Karpas-422 (cell line): ENCODE measurements around the gene SLC25A11. TPM values are rescaled to one million over a fixed set of nuclear protein-coding genes. Genes with fewer than 3 reads are reported as not detected.

Source experiments
- DNase-seq: peaks from one replicate; pipeline ENCODE4 v3.0.0-alpha.2; 2015
- H2AFZ ChIP-seq: fragments of 200-600 bp; sonication (generic); 2 replicates; pipeline ENCODE4 v1.6.1; 2014; ENCODE audit warnings: antibody characterized with exemption, low read length, mixed read lengths
- H3K27ac ChIP-seq: fragments of 200-600 bp; sonication (generic); 2 replicates; pipeline ENCODE4 v1.5.1; 2014; ENCODE audit warnings: mild to moderate bottlenecking, low read length, moderate library complexity
- H3K27me3 ChIP-seq: fragments of 200-600 bp; sonication (generic); 2 replicates; pipeline ENCODE4 v1.6.1; 2014; ENCODE audit warnings: low read length, mixed read lengths
- H3K36me3 ChIP-seq: fragments of 200-600 bp; sonication (generic); 2 replicates; pipeline ENCODE4 v1.6.1; 2014; ENCODE audit warnings: low read length, mixed read lengths; ENCODE audit not compliant: insufficient read depth
- H3K4me1 ChIP-seq: fragments of 200-600 bp; sonication (generic); 2 replicates; pipeline ENCODE4 v1.6.1; 2014; ENCODE audit warnings: mild to moderate bottlenecking, low read length, mixed read lengths
- H3K4me2 ChIP-seq: fragments of 200-600 bp; sonication (generic); 2 replicates; pipeline ENCODE4 v1.6.1; 2014; ENCODE audit warnings: low read length, low read depth, mild to moderate bottlenecking; ENCODE audit not compliant: poor library complexity, severe bottlenecking
- H3K4me3 ChIP-seq: fragments of 200-600 bp; sonication (generic); 2 replicates; pipeline ENCODE4 v1.5.1; 2014; ENCODE audit warnings: mild to moderate bottlenecking, antibody characterized with exemption, low read length, mixed read lengths
- H3K79me2 ChIP-seq: fragments of 200-600 bp; sonication (generic); 2 replicates; pipeline ENCODE4 v1.6.1; 2014; ENCODE audit warnings: mild to moderate bottlenecking, low read length, mixed read lengths
- H3K9ac ChIP-seq: fragments of 200-600 bp; sonication (generic); 2 replicates; pipeline ENCODE4 v1.6.0; 2014; ENCODE audit warnings: low read length
- H3K9me2 ChIP-seq: fragments of 200-600 bp; sonication (generic), shearing (Covaris generic); replicated peaks from 2 replicates; pipeline ENCODE4 v1.6.0; 2014; ENCODE audit warnings: mild to moderate bottlenecking, low read length, moderate library complexity; ENCODE audit not compliant: insufficient read depth
- H3K9me3 ChIP-seq: fragments of 300-700, 200-600 bp; sonication (generic); 2 replicates; pipeline ENCODE4 v1.6.1; 2014; ENCODE audit warnings: low read length, mixed read lengths
- H4K20me1 ChIP-seq: fragments of 200-600 bp; sonication (generic); 2 replicates; pipeline ENCODE4 v1.6.1; 2014; ENCODE audit warnings: mild to moderate bottlenecking, antibody characterized with exemption, low read length, low read depth; ENCODE audit not compliant: insufficient read depth
- total RNA-seq: library from RNA; depleted of rRNA; stranded (reverse); fragments of >200 nt; shearing (Covaris generic); gene quantifications from 2 replicates; pipeline ENCODE4 v1.2.3, GENCODE V29; 2014; ENCODE audit warnings: low replicate concordance

The SLC25A11 gene
- total RNA-seq, 1 experiment from 2014 or later, result 79.0 TPM

- peaks cover 58% of the 10 kb centered on the region for H3K4me1 ChIP-seq
- H3K4me2 ChIP-seq, result peak overlapping the region; percentile 98
- H3K9me2 ChIP-seq, result no peaks in the 10 kb centered on the region
- H2AFZ ChIP-seq, result no peak overlapping the region
- DNase-seq, result peak; percentile 96
- H3K79me2 ChIP-seq, result peaks cover 38% of the 10 kb centered on the region
- H3K27me3 ChIP-seq, result no peaks in the 10 kb centered on the region
- H3K9me3 ChIP-seq, result no peaks in the 10 kb centered on the region
- H3K36me3 ChIP-seq, result peaks cover 21% of the 10 kb centered on the region
- H3K27ac ChIP-seq, result peak overlapping the region; percentile 98
- peak overlapping the region; percentile 94 for H3K9ac ChIP-seq
- H4K20me1 ChIP-seq, result peaks cover 35% of the 10 kb centered on the region
- peak overlapping the region; percentile 99 for H3K4me3 ChIP-seq
Measured at GRCh38 chr17:4948931-4949320, 9.1 kb upstream of the SLC25A11 start.

- Histone ChIP-seq H3K4me1 (peaks cover 63% of the 10 kb centered on the region), H2AFZ (no peak within 1 kb of the TSS), H4K20me1 (peaks cover 35% of the 10 kb centered on the region)
Measured at GRCh38 chr17:4948166-4948930, 8.5 kb upstream of the SLC25A11 start, which contains the start of gene PFN1. PFN1 (minus strand) TSS chr17:4948530; CDS start chr17:4948394, 136 bp downstream.

GRCh38 chr17:4947411-4948165, 7.7 kb upstream of the SLC25A11 start:
- H2AFZ ChIP-seq, result no peak overlapping the region

More at GRCh38 chr17:4948166-4948930, 8.5 kb upstream of the SLC25A11 start, which contains the start of gene PFN1:
- H3K4me2 ChIP-seq, result peak within 1 kb of the TSS; percentile 98
- H3K9me2 ChIP-seq, result no peaks in the 10 kb centered on the region
- H3K4me3 ChIP-seq, result peak within 1 kb of the TSS; percentile 99
- H3K9ac ChIP-seq, result peak within 1 kb of the TSS; percentile 100
- peak within 1 kb of the TSS; percentile 98 for H3K27ac ChIP-seq
- peak; percentile 98 for DNase-seq
- H3K79me2 ChIP-seq, result peaks cover 38% of the 10 kb centered on the region
- no peaks in the 10 kb centered on the region for H3K9me3 ChIP-seq
- no peaks in the 10 kb centered on the region for H3K27me3 ChIP-seq
- H3K36me3 ChIP-seq, result peaks cover 24% of the 10 kb centered on the region

GRCh38 chr17:4947010-4947410, 7.2 kb upstream of the SLC25A11 start:
- Histone ChIP-seq H3K79me2 (peaks cover 49% of the 10 kb centered on the region), H3K27ac (peak overlapping the region; percentile 98), H3K9me3 (no peaks in the 10 kb centered on the region), H3K36me3 (peaks cover 35% of the 10 kb centered on the region), H4K20me1 (peaks cover 35% of the 10 kb centered on the region), H3K4me3 (peak overlapping the region; percentile 99), H3K27me3 (no peaks in the 10 kb centered on the region), H3K9me2 (no peaks in the 10 kb centered on the region), H2AFZ (no peak overlapping the region), H3K9ac (peak overlapping the region; percentile 100), H3K4me2 (peak overlapping the region; percentile 98), H3K4me1 (peaks cover 77% of the 10 kb centered on the region)
- DNase-seq, result no peak

More at GRCh38 chr17:4947411-4948165, 7.7 kb upstream of the SLC25A11 start:
- H3K36me3 ChIP-seq, result peaks cover 31% of the 10 kb centered on the region
- DNase-seq, result peak; percentile 84
- peak overlapping the region; percentile 99 for H3K4me3 ChIP-seq
- H3K9me3 ChIP-seq, result no peaks in the 10 kb centered on the region
- peak overlapping the region; percentile 98 for H3K4me2 ChIP-seq
- H3K79me2 ChIP-seq, result peaks cover 43% of the 10 kb centered on the region
- H3K9ac ChIP-seq, result peak overlapping the region; percentile 100
- no peaks in the 10 kb centered on the region for H3K27me3 ChIP-seq
- peaks cover 35% of the 10 kb centered on the region for H4K20me1 ChIP-seq
- H3K9me2 ChIP-seq, result no peaks in the 10 kb centered on the region
- H3K27ac ChIP-seq, result peak overlapping the region; percentile 98
- H3K4me1 ChIP-seq, result peaks cover 71% of the 10 kb centered on the region

- no peaks in the 10 kb centered on the region for H3K27me3 ChIP-seq
- H3K9ac ChIP-seq, result peak overlapping the region; percentile 100
- H3K36me3 ChIP-seq, result peaks cover 35% of the 10 kb centered on the region
- H3K27ac ChIP-seq, result peak overlapping the region; percentile 98
- peaks cover 35% of the 10 kb centered on the region for H4K20me1 ChIP-seq
- H3K9me2 ChIP-seq, result no peaks in the 10 kb centered on the region
- H3K79me2 ChIP-seq, result peaks cover 55% of the 10 kb centered on the region
- H3K9me3 ChIP-seq, result no peaks in the 10 kb centered on the region
- H3K4me2 ChIP-seq, result peak overlapping the region; percentile 98
- H3K4me3 ChIP-seq, result peak overlapping the region; percentile 99
- H3K4me1 ChIP-seq, result peaks cover 78% of the 10 kb centered on the region
- H2AFZ ChIP-seq, result no peak overlapping the region
- DNase-seq, result no peak
Measured at GRCh38 chr17:4946312-4946976, 6.6 kb upstream of the SLC25A11 start.

- H3K27ac ChIP-seq, result peak overlapping the region; percentile 98
- peak overlapping the region; percentile 100 for H3K9ac ChIP-seq
- H3K4me2 ChIP-seq, result peak overlapping the region; percentile 98
- H2AFZ ChIP-seq, result no peak overlapping the region
- H3K9me2 ChIP-seq, result no peaks in the 10 kb centered on the region
- H3K9me3 ChIP-seq, result no peaks in the 10 kb centered on the region
- no peaks in the 10 kb centered on the region for H3K27me3 ChIP-seq
- H4K20me1 ChIP-seq, result peaks cover 35% of the 10 kb centered on the region
- H3K36me3 ChIP-seq, result peaks cover 35% of the 10 kb centered on the region
- no peak for DNase-seq
- H3K4me3 ChIP-seq, result peak overlapping the region; percentile 99
- peaks cover 56% of the 10 kb centered on the region for H3K79me2 ChIP-seq
- H3K4me1 ChIP-seq, result peaks cover 74% of the 10 kb centered on the region
Measured at GRCh38 chr17:4945944-4946280, 6.1 kb upstream of the SLC25A11 start.

GRCh38 chr17:4945176-4945943, 5.5 kb upstream of the SLC25A11 start:
- peak overlapping the region; percentile 98 for H3K27ac ChIP-seq
- H4K20me1 ChIP-seq, result peaks cover 35% of the 10 kb centered on the region
- H3K9me2 ChIP-seq, result no peaks in the 10 kb centered on the region
- H3K4me3 ChIP-seq, result peak overlapping the region; percentile 37; the same call in 1 of the 2 replicates
- no peak overlapping the region for H2AFZ ChIP-seq
- peaks cover 56% of the 10 kb centered on the region for H3K79me2 ChIP-seq
- no peaks in the 10 kb centered on the region for H3K9me3 ChIP-seq
- peak; percentile 83 for DNase-seq
- H3K9ac ChIP-seq, result peak overlapping the region; percentile 100
- H3K27me3 ChIP-seq, result no peaks in the 10 kb centered on the region
- H3K4me2 ChIP-seq, result peak overlapping the region; percentile 98
- H3K36me3 ChIP-seq, result peaks cover 35% of the 10 kb centered on the region
- peaks cover 69% of the 10 kb centered on the region for H3K4me1 ChIP-seq
